Measurements from ENCODE around the gene ARRDC5.
A peak's percentile ranks its signal among the peaks of the same experiment; 100 is the strongest.

Gene ARRDC5

GRCh38 chr19:4844348-4845179 is 58.1 kb downstream of the ARRDC5 start:
- peaks cover 82% of the 10 kb centered on the region for H3K36me3 ChIP-seq (ENCODE audit: control insufficient read depth, low read length)

GRCh38 chr19:4843647-4843965 is 59.1 kb downstream of the ARRDC5 start:
- H3K27me3 ChIP-seq (ENCODE audit: control insufficient read depth, low read length), result no peaks in the 10 kb centered on the region
- H3K4me2 ChIP-seq (ENCODE audit: low read length), result no peak overlapping the region
- peaks cover 16% of the 10 kb centered on the region; the same call in 1 of the 2 replicates for H3F3A ChIP-seq (ENCODE audit: control insufficient read depth, insufficient read depth)
- H3K9me2 ChIP-seq (replicated peaks; ENCODE audit: control insufficient read depth, low read length), result no peaks in the 10 kb centered on the region
- H3K4me1 ChIP-seq (ENCODE audit: control insufficient read depth, low read length), result peaks cover 62% of the 10 kb centered on the region
- H3K4me3 ChIP-seq (ENCODE audit: low read length), result no peak overlapping the region
- H3K36me3 ChIP-seq (ENCODE audit: control insufficient read depth, low read length), result peaks cover 86% of the 10 kb centered on the region
- TF ChIP-seq EZH2phosphoT487 (IDR thresholded peaks at IDR 0.05; ENCODE audit: borderline replicate concordance, low read length) (no peak), CTCF (IDR thresholded peaks at IDR 0.05; ENCODE audit: low read depth, low read length, poor library complexity, severe bottlenecking) (no peak)
- no peaks in the 10 kb centered on the region for H4K20me1 ChIP-seq (ENCODE audit: control insufficient read depth, insufficient read depth, low read depth, low read length)
- peak overlapping the region; percentile 36; the same call in 1 of the 2 replicates for H3K27ac ChIP-seq (ENCODE audit: low read depth, low read length)
- peaks cover 8% of the 10 kb centered on the region for H3K79me2 ChIP-seq (ENCODE audit: control insufficient read depth, low read length)
- no peaks in the 10 kb centered on the region for H3K9me3 ChIP-seq (ENCODE audit: control insufficient read depth, insufficient read depth, low read length)

More at GRCh38 chr19:4844348-4845179, 58.1 kb downstream of the ARRDC5 start:
- Histone ChIP-seq H3K9me2 (replicated peaks; ENCODE audit: control insufficient read depth, low read length) (no peaks in the 10 kb centered on the region), H3K9me3 (ENCODE audit: control insufficient read depth, insufficient read depth, low read length) (no peaks in the 10 kb centered on the region), H3K4me3 (ENCODE audit: low read length) (no peak overlapping the region), H3K4me2 (ENCODE audit: low read length) (no peak overlapping the region), H3F3A (ENCODE audit: control insufficient read depth, insufficient read depth) (peaks cover 19% of the 10 kb centered on the region; the same call in 1 of the 2 replicates), H3K4me1 (ENCODE audit: control insufficient read depth, low read length) (peaks cover 71% of the 10 kb centered on the region), H3K79me2 (ENCODE audit: control insufficient read depth, low read length) (peaks cover 8% of the 10 kb centered on the region), H3K27ac (ENCODE audit: low read depth, low read length) (peak overlapping the region; percentile 36; the same call in 1 of the 2 replicates), H3K27me3 (ENCODE audit: control insufficient read depth, low read length) (no peaks in the 10 kb centered on the region), H4K20me1 (ENCODE audit: control insufficient read depth, insufficient read depth, low read depth, low read length) (no peaks in the 10 kb centered on the region)
- TF ChIP-seq CTCF (IDR thresholded peaks at IDR 0.05; ENCODE audit: low read depth, low read length, poor library complexity, severe bottlenecking) (no peak), EZH2phosphoT487 (IDR thresholded peaks at IDR 0.05; ENCODE audit: borderline replicate concordance, low read length) (no peak)

Data from DOHH2 (cell line).